Esophagus muscularis mucosa (tissue), 4 donors: ENCODE data around the gene FETUB. TPM values are rescaled to one million over a fixed set of nuclear protein-coding genes. Genes with fewer than 3 reads are reported as not detected.

Source experiments
- DNase-seq: peaks from one replicate; pipeline ENCODE4 v3.0.0-alpha.2; 2017; ENCODE audit errors: extremely low spot score
- H3K27ac ChIP-seq, 4 donors: fragments of 200-600 bp; sonication (generic); replicated peaks in 1 of 4; 1 replicate in 3 of 4; 2 replicates in 1 of 4; pipeline ENCODE4 v1.5.1; 2016 to 2019; ENCODE audit warnings: mild to moderate bottlenecking in 1 of 4
- H3K27me3 ChIP-seq, 4 donors: fragments of 200-600 bp; sonication (generic); one replicate each; pipeline versions ENCODE4 v1.5.1 to v1.6.0; 2016 to 2019
- H3K36me3 ChIP-seq, 4 donors: fragments of 200-600 bp; sonication (generic); one replicate each; pipeline ENCODE4 v1.5.1; 2016 to 2019
- H3K4me1 ChIP-seq, 4 donors: fragments of 200-600 bp; sonication (generic); one replicate each; pipeline ENCODE4 v1.5.1; 2016 to 2019
- H3K4me3 ChIP-seq, 4 donors: fragments of 200-600 bp; sonication (generic); 1 replicate in 2 of 4; 2 replicates in 2 of 4; pipeline ENCODE4 v1.5.1; 2016 to 2019; ENCODE audit warnings: mild to moderate bottlenecking in 4 of 4, moderate library complexity in 1 of 4
- H3K9me3 ChIP-seq, 4 donors: fragments of 200-600 bp; sonication (generic); 1 replicate in 3 of 4; 2 replicates in 1 of 4; pipeline ENCODE4 v1.5.1; 2016 to 2019
- CTCF ChIP-seq, 3 experiments: fragments of 200-600 bp in 2 of 3; fragments of 450-650 bp in 1 of 3; sonication (generic) in 2 of 3; IDR thresholded peaks; one replicate each; pipeline ENCODE4 v1.5.1; 2017 to 2019; ENCODE audit warnings: antibody characterized with exemption in 3 of 3, mild to moderate bottlenecking in 2 of 3, moderate library complexity in 1 of 3
- EP300 ChIP-seq: sonication (generic); formaldehyde crosslinking; IDR thresholded peaks from one replicate; pipeline ENCODE4 v1.6.1; 2017; ENCODE audit warnings: antibody characterized with exemption
- POLR2A ChIP-seq: fragments of 450-650 bp; IDR thresholded peaks from one replicate; pipeline ENCODE4 v1.6.1; 2017; ENCODE audit warnings: antibody characterized with exemption, moderate library complexity, mild to moderate bottlenecking, low read depth
- POLR2AphosphoS5 ChIP-seq, 2 donors: sonication (generic); formaldehyde crosslinking; IDR thresholded peaks; one replicate each; pipeline ENCODE4 v1.6.1; 2017; ENCODE audit warnings: antibody characterized with exemption in 2 of 2
- WGBS: methylation state at CpG from one replicate; pipeline ENCODE4 v1.1.5; 2018; 5-methylcytosine and 5-hydroxymethylcytosine counted together
- intact Hi-C: fragments of 100-400 bp; cut with DNase I; formaldehyde crosslinking; loops from one replicate; pipeline ENCODE4 v1.15.1; 2023
- total RNA-seq, 4 donors: library from RNA; depleted of rRNA; stranded (reverse); fragments of >200 nt; gene quantifications; one replicate each; pipeline versions ENCODE4 v1.1.0 to v1.2.1, GENCODE V29; 2016

Gene FETUB
- total RNA-seq, 4 donors from 2014 or later: not detected

DNA sequence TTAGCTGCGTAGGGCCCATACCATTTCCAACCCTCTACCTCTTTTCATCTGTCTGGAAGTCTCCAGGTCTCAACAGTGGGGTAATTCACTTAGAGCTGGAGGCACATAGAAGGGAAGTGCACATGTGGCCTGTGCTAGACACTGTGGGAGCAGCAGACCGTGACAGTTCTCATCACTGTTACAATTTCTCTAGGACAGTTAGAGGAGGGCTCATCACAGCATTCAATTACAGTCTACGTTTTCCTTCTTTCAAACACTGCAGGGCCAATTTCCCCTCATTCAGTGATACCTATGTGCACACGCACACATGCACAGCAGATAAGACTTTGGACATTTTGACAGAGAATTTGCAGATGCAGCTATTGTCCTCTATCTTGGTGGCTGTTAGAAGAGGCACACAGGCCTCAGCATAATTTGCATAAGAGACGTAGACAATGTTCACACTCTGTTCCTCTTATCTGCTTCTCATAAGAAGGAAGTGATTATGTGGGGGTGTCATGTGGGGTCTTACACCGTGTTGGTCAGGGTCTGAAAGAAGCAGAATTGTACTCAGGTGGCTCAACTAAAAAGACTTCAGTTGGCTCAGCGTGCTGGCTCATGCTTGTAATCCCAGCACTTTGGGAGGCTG lies 13.0 kb downstream of the FETUB start:
- Histone ChIP-seq H3K4me3 (no peak overlapping the region), H3K4me1 (no peaks in the 10 kb centered on the region), H3K36me3 (no peaks in the 10 kb centered on the region), H3K27me3 (peaks cover 0 to 6% (median 0%) of the 10 kb centered on the region in 4 donors), H3K9me3 (no peaks in the 10 kb centered on the region), H3K27ac (no peak overlapping the region)
- intact Hi-C loops: no loop called here
- no peak for TF ChIP-seq POLR2A
- TF ChIP-seq POLR2AphosphoS5 (IDR thresholded peaks at IDR 0.05): no peak
- TF ChIP-seq EP300: no peak
- TF ChIP-seq CTCF (IDR thresholded peaks at IDR 0.05): no peak
- WGBS: 90% methylated on average over 6 of the region's 7 CpGs
- DNase-seq: no peak

- Histone ChIP-seq H3K9me3 (no peaks in the 10 kb centered on the region), H3K4me1 (no peaks in the 10 kb centered on the region), H3K27ac (no peak overlapping the region), H3K27me3 (peaks cover 0 to 6% (median 0%) of the 10 kb centered on the region in 4 donors), H3K36me3 (no peaks in the 10 kb centered on the region), H3K4me3 (no peak overlapping the region)
- DNase-seq: no peak
- TF ChIP-seq EP300 (no peak), POLR2AphosphoS5 (IDR thresholded peaks at IDR 0.05) (no peak)
- intact Hi-C loops: no loop called here
- WGBS: 38% methylated on average over 6 of the region's 6 CpGs
Observed at GRCh38 chr3:186653984-186654383, 13.8 kb downstream of the FETUB start.

- H3K27me3 ChIP-seq: peaks cover 0 to 32% (median 0%) of the 10 kb centered on the region in 4 donors
- DNase-seq: no peak
- intact Hi-C loops: no loop called here
- H3K4me1 ChIP-seq: no peaks in the 10 kb centered on the region
- no peaks in the 10 kb centered on the region for H3K9me3 ChIP-seq
- TF ChIP-seq POLR2A (no peak), POLR2AphosphoS5 (IDR thresholded peaks at IDR 0.05) (no peak), CTCF (IDR thresholded peaks at IDR 0.05) (no peak)
- no peak overlapping the region for H3K4me3 ChIP-seq
- no peaks in the 10 kb centered on the region for H3K36me3 ChIP-seq
- WGBS: 25% methylated on average over 7 of the region's 7 CpGs
- H3K27ac ChIP-seq: no peak overlapping the region
Observed at GRCh38 chr3:186663361-186664118, 23.3 kb downstream of the FETUB start.

DNA sequence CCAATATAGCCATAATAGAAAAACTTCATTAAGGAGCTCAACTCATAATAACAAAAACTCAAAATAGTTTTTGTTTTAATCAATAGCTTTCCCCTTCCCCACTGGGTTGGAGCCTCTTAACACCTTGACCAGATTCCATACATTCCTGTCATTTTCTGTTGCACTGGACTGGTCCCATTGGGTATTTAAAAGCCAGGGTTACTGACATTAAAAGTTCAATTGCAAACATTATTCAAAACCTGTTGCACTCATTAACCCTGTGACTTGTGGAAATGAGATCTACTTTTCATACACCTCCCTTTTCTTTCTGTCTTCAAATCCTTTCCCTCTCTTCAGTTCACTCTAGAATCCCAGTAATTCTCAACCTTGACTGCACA lies 23.9 kb downstream of the FETUB start:
- Histone ChIP-seq H3K36me3 (no peaks in the 10 kb centered on the region), H3K4me1 (no peaks in the 10 kb centered on the region), H3K9me3 (no peaks in the 10 kb centered on the region), H3K4me3 (no peak overlapping the region), H3K27me3 (peaks cover 0 to 32% (median 0%) of the 10 kb centered on the region in 4 donors), H3K27ac (no peak overlapping the region)
- no peak for DNase-seq
- TF ChIP-seq POLR2A: no peak
- TF ChIP-seq POLR2AphosphoS5 (IDR thresholded peaks at IDR 0.05): no peak
- no peak for TF ChIP-seq CTCF (IDR thresholded peaks at IDR 0.05)
- no peak for TF ChIP-seq EP300
- intact Hi-C loops: no loop called here

GRCh38 chr3:186664506-186664905 lies 24.3 kb downstream of the FETUB start:
- Histone ChIP-seq H3K27me3 (peaks cover 0 to 32% (median 0%) of the 10 kb centered on the region in 4 donors), H3K27ac (no peak overlapping the region), H3K4me3 (no peak overlapping the region), H3K36me3 (no peaks in the 10 kb centered on the region), H3K9me3 (no peaks in the 10 kb centered on the region), H3K4me1 (no peaks in the 10 kb centered on the region)
- DNase-seq: no peak
- WGBS: 40% methylated on average over 4 of the region's 4 CpGs
- TF ChIP-seq POLR2A (no peak), EP300 (no peak), POLR2AphosphoS5 (IDR thresholded peaks at IDR 0.05) (no peak), CTCF (IDR thresholded peaks at IDR 0.05) (no peak)
- intact Hi-C loops: no loop called here
